ENCODE measurements around the gene EIF4ENIF1.

GRCh38 chr22:31475800-31476199, 13.8 kb downstream of the EIF4ENIF1 start:
- TF ChIP-seq CTCF (IDR thresholded peaks at IDR 0.05; ENCODE audit: insufficient read depth, low read length, poor library complexity, severe bottlenecking) (no peak), EZH2phosphoT487 (conservative IDR thresholded peaks at IDR 0.05; ENCODE audit: low read length) (no peak)

Measured in SU-DHL-6 (cell line).